B cell (primary cell): ENCODE measurements around the gene IL4R. TPM values are rescaled to one million over a fixed set of nuclear protein-coding genes. Genes with fewer than 3 reads are reported as not detected.
A peak's percentile ranks its signal among the peaks of the same experiment; 100 is the strongest.

Source experiments
- ATAC-seq: fragments of 200-7000 bp; cut with Tn5 transposase; one replicate; pipeline ENCODE4 v1.10.0; 2021; ENCODE audit warnings: low read depth, mild to moderate bottlenecking, moderate number of reproducible peaks, moderate library complexity
- CTCF ChIA-PET: fragments of 350-600 bp; sonication (Branson Sonifier 250); formaldehyde crosslinking; loops from one replicate; lab custom pipeline; 2021; ENCODE audit warnings: antibody characterized with exemption, inconsistent platforms; lab: Charles Lee
- POLR2A ChIA-PET: fragments of 350-600 bp; sonication (Branson Sonifier 250); formaldehyde crosslinking; loops from one replicate; lab custom pipeline; 2021; ENCODE audit warnings: antibody characterized with exemption; lab: Charles Lee
- DNase-seq: peaks from one replicate; pipeline ENCODE4 v3.0.0; 2013
- H2AFZ ChIP-seq: 2 replicates; pipeline ENCODE4 v1.6.1; 2012; ENCODE audit warnings: mild to moderate bottlenecking, low read depth, low read length; ENCODE audit not compliant: insufficient read depth, poor library complexity, severe bottlenecking
- H3K27ac ChIP-seq, 2 donors: 1 replicate in 1 of 2; 2 replicates in 1 of 2; pipeline ENCODE4 v1.5.1; 2012 to 2013; ENCODE audit warnings: low read length in 2 of 2, mild to moderate bottlenecking in 2 of 2, moderate library complexity in 1 of 2
- H3K27me3 ChIP-seq, 4 experiments: fragments of 200-600 bp in 1 of 4; sonication (generic) in 1 of 4; replicated peaks in 1 of 4; 1 replicate in 2 of 4; 2 replicates in 2 of 4; pipeline versions ENCODE4 v1.6.1 to v1.7.0; 2013 to 2016; ENCODE audit warnings: low read length in 3 of 4, mild to moderate bottlenecking in 2 of 4, mixed read lengths in 1 of 4, moderate library complexity in 1 of 4; ENCODE audit not compliant: insufficient read depth in 4 of 4, control insufficient read depth in 3 of 4; ENCODE audit errors: control extremely low read depth in 1 of 4
- H3K36me3 ChIP-seq, 2 experiments: replicated peaks in 1 of 2; 1 replicate in 1 of 2; 2 replicates in 1 of 2; pipeline versions ENCODE4 v1.6.1 to v1.7.1; 2013; ENCODE audit warnings: low read length in 1 of 2; ENCODE audit not compliant: insufficient read depth in 2 of 2, control insufficient read depth in 1 of 2; ENCODE audit errors: control extremely low read depth in 1 of 2, extremely low read depth in 1 of 2
- H3K4me1 ChIP-seq, 2 donors: fragments of 200-600 bp in 1 of 2; sonication (generic) in 1 of 2; 1 replicate in 1 of 2; 2 replicates in 1 of 2; pipeline versions ENCODE4 v1.5.1 to v1.6.1; 2013 to 2017; ENCODE audit warnings: low read length in 2 of 2; ENCODE audit not compliant: control insufficient read depth in 2 of 2, insufficient read depth in 2 of 2
- H3K4me2 ChIP-seq: replicated peaks from 2 replicates; pipeline ENCODE3; 2012; ENCODE audit warnings: mild to moderate bottlenecking, low read depth, low read length; ENCODE audit not compliant: poor library complexity, severe bottlenecking
- H3K4me3 ChIP-seq, 5 experiments: fragments of 200-600 bp in 1 of 5; sonication (generic) in 1 of 5; 1 replicate in 3 of 5; 2 replicates in 2 of 5; pipeline versions ENCODE4 v1.5.1 to v1.7.0; 2011 to 2016; ENCODE audit warnings: low read length in 4 of 5, mild to moderate bottlenecking in 4 of 5, low read depth in 2 of 5, control low read depth in 1 of 5, moderate library complexity in 1 of 5; ENCODE audit not compliant: insufficient read depth in 1 of 5; ENCODE audit errors: control extremely low read depth in 1 of 5, extremely low read depth in 1 of 5
- H3K79me2 ChIP-seq: fragments of 200-600 bp; sonication (generic); one replicate; pipeline ENCODE4 v1.6.0; 2016; ENCODE audit warnings: low read length; ENCODE audit not compliant: control insufficient read depth, insufficient read depth
- H3K9ac ChIP-seq: fragments of 200-600 bp; sonication (generic); 2 replicates; pipeline ENCODE4 v1.6.1; 2017; ENCODE audit warnings: mild to moderate bottlenecking, low read length, moderate library complexity
- H3K9me3 ChIP-seq, 3 donors: one replicate each; pipeline versions ENCODE4 v1.6.1 to v1.7.1; 2013; ENCODE audit warnings: low read length in 2 of 3; ENCODE audit not compliant: control insufficient read depth in 2 of 3, insufficient read depth in 1 of 3; ENCODE audit errors: control extremely low read depth in 1 of 3
- H4K20me1 ChIP-seq: 2 replicates; pipeline ENCODE4 v1.6.0; 2012; ENCODE audit warnings: mild to moderate bottlenecking, low read length; ENCODE audit not compliant: insufficient read depth, control insufficient read depth, poor library complexity, severe bottlenecking
- H3K27ac Mint-ChIP-seq: one replicate; pipeline ENCODE4 v1.8.0; 2021; ENCODE audit warnings: mixed read lengths
- H3K27me3 Mint-ChIP-seq: one replicate; pipeline ENCODE4 v1.8.0; 2021; ENCODE audit warnings: mixed read lengths
- H3K4me1 Mint-ChIP-seq: one replicate; pipeline ENCODE4 v1.8.0; 2021; ENCODE audit warnings: mixed read lengths
- H3K4me3 Mint-ChIP-seq: one replicate; pipeline ENCODE4 v1.8.0; 2021; ENCODE audit warnings: mixed read lengths
- H3K9me3 Mint-ChIP-seq: one replicate; pipeline ENCODE4 v1.8.0; 2022; ENCODE audit warnings: mixed read lengths; ENCODE audit not compliant: insufficient read depth
- EZH2 ChIP-seq: IDR thresholded peaks from 2 replicates; pipeline ENCODE4 v1.6.1; 2012; ENCODE audit warnings: borderline replicate concordance, low read depth, mild to moderate bottlenecking, moderate library complexity, low read length; ENCODE audit not compliant: insufficient read depth, poor library complexity, severe bottlenecking
- WGBS: methylation state at CpG from one replicate; pipeline ENCODE4 v1.1.5; 2013; ENCODE audit warnings: missing lambda C conversion rate; ENCODE audit not compliant: insufficient coverage; 5-methylcytosine and 5-hydroxymethylcytosine counted together
- intact Hi-C: fragments of 100-400 bp; cut with micrococcal nuclease; formaldehyde crosslinking; loops from one replicate; pipeline ENCODE4 v1.10.0; 2022
- polyA plus RNA-seq: library from polyadenylated mRNA; depleted of rRNA; stranded (reverse); fragments of >200 nt; gene quantifications from 2 replicates; pipeline ENCODE4 v1.2.3, GENCODE V29; 2012
- total RNA-seq, 2 donors: library from RNA; stranded (reverse); fragments of 120-200 nt in 1 of 2; gene quantifications; 1 replicate in 1 of 2; 2 replicates in 1 of 2; pipeline versions ENCODE4 v1.2.3 to v1.2.4, GENCODE V29; 2013 to 2022
- TF ChIP-seq, protein P1 (sequence below): fragments of 200-600 bp; IDR thresholded peaks from one replicate; pipeline ENCODE4 v1.8.0; 2022; ENCODE audit warnings: antibody characterized with exemption, mild to moderate bottlenecking

IL4R gene
- total and polyA plus RNA-seq, 2 donors (not counting 1 experiment from before 2014, with no cell fraction given): 311 to 966 TPM

GRCh38 chr16:27333104-27333503, 19.3 kb downstream of the IL4R start:
- Mint-ChIP-seq H3K27me3 (no peaks in the 10 kb centered on the region), H3K4me3 (no peak overlapping the region), H3K4me1 (peaks cover 49% of the 10 kb centered on the region), H3K9me3 (no peaks in the 10 kb centered on the region), H3K27ac (no peak overlapping the region)
- TF ChIP-seq, protein P1, sequence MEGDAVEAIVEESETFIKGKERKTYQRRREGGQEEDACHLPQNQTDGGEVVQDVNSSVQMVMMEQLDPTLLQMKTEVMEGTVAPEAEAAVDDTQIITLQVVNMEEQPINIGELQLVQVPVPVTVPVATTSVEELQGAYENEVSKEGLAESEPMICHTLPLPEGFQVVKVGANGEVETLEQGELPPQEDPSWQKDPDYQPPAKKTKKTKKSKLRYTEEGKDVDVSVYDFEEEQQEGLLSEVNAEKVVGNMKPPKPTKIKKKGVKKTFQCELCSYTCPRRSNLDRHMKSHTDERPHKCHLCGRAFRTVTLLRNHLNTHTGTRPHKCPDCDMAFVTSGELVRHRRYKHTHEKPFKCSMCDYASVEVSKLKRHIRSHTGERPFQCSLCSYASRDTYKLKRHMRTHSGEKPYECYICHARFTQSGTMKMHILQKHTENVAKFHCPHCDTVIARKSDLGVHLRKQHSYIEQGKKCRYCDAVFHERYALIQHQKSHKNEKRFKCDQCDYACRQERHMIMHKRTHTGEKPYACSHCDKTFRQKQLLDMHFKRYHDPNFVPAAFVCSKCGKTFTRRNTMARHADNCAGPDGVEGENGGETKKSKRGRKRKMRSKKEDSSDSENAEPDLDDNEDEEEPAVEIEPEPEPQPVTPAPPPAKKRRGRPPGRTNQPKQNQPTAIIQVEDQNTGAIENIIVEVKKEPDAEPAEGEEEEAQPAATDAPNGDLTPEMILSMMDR: no peak
- no peak for TF ChIP-seq EZH2
- peaks cover 98% of the 10 kb centered on the region for H3K79me2 ChIP-seq
- H3K27ac ChIP-seq: peak overlapping the region in 1 of 2 donors; percentile 27
- peaks cover 12 to 85% of the 10 kb centered on the region in 2 experiments for H3K36me3 ChIP-seq
- peaks cover 95% of the 10 kb centered on the region for H4K20me1 ChIP-seq
- 100% methylated on average over 4 of the region's 6 CpGs for WGBS
- peaks cover 28 to 37% of the 10 kb centered on the region in 2 donors for H3K4me1 ChIP-seq
- ChIA-PET CTCF (no interaction called here), POLR2A (no interaction called here)
- DNase-seq (no peak), ATAC-seq (no peak)
- peaks cover 0 to 4% (median 0%) of the 10 kb centered on the region in 3 donors for H3K9me3 ChIP-seq
- no peak overlapping the region for H3K9ac ChIP-seq
- no peak overlapping the region for H3K4me2 ChIP-seq
- no peak overlapping the region for H3K4me3 ChIP-seq
- H2AFZ ChIP-seq: no peak overlapping the region
- intact Hi-C loops: no loop called here
- no peaks in the 10 kb centered on the region for H3K27me3 ChIP-seq

DNA sequence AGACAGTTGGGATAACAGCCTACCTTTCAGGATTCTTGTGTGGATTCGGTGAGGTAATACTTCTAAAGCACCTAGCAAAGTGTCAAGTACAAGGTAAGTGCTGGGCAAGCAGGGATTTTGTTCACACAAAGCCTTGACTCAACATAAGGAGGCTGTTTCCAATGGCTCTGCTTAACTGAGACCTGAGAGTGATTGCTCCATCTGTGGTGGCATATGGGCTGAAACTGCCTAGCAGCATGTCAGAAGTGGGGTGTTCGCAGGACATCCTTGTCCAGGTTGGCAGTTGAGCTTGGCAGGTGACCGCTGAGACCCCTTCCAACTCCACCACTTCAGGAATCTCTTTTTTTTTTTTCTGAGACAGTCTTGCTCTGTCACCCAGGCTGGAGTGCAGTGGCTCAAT, 19.8 kb downstream of the IL4R start:
- Histone ChIP-seq H4K20me1 (peaks cover 95% of the 10 kb centered on the region), H3K27ac (no peak overlapping the region), H3K4me1 (peaks cover 28 to 34% of the 10 kb centered on the region in 2 donors), H3K27me3 (no peaks in the 10 kb centered on the region), H3K36me3 (peaks cover 12 to 87% of the 10 kb centered on the region in 2 experiments), H2AFZ (no peak overlapping the region), H3K79me2 (peaks cover 98% of the 10 kb centered on the region), H3K4me2 (no peak overlapping the region), H3K9me3 (no peaks in the 10 kb centered on the region), H3K9ac (no peak overlapping the region), H3K4me3 (no peak overlapping the region)
- ATAC-seq (no peak), DNase-seq (no peak)
- Mint-ChIP-seq H3K4me3 (no peak overlapping the region), H3K9me3 (no peaks in the 10 kb centered on the region), H3K4me1 (peaks cover 50% of the 10 kb centered on the region), H3K27ac (no peak overlapping the region), H3K27me3 (no peaks in the 10 kb centered on the region)
- WGBS: 100% methylated on average over 1 of the region's 3 CpGs
- CTCF ChIA-PET: no interaction called here
- intact Hi-C loops: no loop called here
- POLR2A ChIA-PET: no interaction called here
- TF ChIP-seq, protein P1: no peak
- no peak for TF ChIP-seq EZH2
